Measurements from ENCODE around the gene SOCS2.
A peak's percentile ranks its signal among the peaks of the same experiment; 100 is the strongest.
"Not testable (repeated sequence)": the region's sequence is repeated elsewhere in the genome, so short reads cannot be mapped to it uniquely, and the experiment has no call there.

The SOCS2 gene, protein sequence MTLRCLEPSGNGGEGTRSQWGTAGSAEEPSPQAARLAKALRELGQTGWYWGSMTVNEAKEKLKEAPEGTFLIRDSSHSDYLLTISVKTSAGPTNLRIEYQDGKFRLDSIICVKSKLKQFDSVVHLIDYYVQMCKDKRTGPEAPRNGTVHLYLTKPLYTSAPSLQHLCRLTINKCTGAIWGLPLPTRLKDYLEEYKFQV
- 0.87 to 27.3 (median 8.5) reads per million in 18 experiments for total RNA-seq

DNA sequence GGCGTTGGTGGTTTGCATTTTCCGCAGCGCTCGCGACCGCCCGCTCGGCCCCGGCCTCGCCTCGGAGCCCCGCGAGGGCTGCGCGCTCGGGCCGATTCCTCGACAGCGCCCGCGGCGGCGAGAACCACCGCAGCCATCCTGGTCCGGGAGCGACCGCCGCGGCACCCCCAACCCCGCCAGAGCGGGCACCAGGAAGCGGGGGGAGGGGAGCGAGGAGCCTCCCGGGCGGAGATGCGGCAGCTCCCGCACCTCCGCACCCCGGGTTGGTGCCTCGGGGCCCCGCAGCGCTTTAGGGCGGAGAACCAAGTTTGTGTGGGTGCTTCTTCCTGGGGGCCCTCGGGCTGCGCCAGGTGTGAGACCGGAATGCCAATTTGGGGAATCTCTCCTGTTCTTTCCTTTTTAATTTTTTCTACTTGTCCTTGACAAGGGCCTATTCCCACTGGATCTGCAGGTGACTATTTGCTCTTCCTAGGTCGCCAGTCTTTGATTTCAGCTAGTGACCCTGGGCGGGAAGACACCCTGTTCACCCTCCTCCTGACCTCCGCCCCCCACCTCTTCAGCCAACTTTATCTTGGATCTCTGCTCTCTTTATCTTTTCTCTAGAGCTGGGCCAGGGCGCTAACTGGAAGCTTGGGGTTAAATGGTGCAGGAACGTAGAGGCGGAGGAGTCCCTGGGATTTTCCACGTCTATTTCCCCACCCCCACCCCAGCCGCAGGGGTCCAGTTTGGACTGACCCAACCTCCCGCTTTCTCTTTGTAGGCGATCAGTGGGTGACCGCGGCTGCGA is at the start of gene SOCS2:
SOCS2 (plus strand) TSS at position 751 of the 787 bp plus-strand sequence. CDS start 223 bp downstream, outside the sequence.
- peak in 1 of 2 donors; percentile 28 for DNase-seq

DNA sequence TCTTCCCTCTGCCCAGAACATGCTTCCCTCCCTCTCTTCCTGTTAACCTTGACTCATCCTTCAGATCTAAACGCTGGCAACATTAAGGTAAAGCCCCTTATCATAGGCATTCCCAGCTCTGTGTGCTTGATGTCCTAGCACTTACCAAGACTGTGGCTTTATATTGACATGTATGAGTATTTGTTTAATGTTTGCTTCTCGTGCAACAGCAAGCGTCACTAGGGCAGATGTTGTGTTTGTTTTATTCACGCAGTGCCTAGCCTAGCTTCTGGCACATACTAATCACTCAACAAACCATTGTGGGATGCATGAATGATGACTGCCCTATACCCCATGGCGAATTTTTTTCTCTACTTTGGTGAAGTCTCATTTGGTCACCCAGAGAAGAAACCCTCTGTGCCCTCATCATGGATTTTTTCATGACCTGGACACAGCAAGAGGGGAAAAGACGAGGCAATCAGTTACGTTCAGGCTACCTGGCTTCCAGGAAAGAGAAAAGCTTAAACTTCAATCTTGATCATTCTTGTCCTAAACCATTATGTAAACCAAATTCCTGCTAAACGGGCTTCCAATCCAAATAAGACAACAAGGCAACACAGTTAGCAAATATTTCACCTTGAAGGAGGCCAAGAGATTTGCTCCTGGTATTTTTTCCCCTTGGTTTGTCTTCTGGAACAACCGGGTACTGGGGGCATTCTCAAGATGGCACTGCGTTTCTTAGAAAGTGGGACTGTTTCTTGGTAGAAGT is 47.9 kb upstream of the SOCS2 start:
- no peak for DNase-seq

DNA sequence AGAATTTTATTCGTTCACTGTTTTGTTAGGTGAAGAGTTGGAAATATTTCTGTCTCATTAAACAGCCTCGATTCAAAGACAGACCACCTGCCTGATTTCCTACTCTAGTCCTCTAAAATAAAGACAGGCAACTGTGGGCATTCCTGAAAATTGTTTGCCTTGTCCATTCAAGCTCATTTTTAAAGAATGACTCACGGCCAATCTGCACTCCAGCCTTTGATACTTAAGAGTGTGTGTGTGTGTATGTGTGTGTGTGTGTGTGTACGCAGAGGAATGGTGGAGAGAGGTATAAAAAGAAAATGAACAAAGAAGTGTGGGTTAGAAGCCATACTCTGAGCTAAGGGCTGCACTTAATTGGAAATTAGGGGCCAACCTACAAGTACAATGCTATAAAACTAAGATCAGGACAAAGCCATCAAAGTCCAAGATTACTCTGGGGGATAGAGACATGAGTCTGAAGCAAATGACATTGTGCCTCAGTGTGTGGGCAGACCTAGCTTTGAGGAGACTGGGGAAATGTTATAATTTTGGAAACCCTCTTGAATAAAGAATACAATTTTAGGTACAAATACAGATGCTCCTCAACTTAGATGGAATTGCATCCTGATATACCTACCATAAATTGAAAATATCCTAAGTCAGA is 45.6 kb upstream of the SOCS2 start:
- no peak for DNase-seq

DNA sequence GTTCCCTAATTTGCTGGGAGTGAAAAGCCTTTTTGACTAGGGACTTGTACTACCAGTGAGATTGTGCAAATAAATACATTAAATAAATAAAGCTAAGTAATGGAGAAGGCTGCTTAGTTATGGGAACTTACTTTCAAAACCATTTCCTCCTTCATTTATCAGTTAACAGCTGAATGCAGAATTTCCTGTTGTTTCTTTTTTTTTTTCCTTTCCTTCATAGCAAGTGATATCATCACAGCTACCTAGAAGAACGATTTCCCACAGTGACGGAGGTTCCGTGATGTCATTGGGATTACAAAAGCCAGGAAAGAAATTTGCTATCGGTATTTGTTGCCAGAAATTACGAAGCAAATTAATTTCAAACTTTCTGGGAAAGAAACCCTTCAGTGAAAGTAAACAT is 42.1 kb upstream of the SOCS2 start:
- DNase-seq: peak in 1 of 2 donors; percentile 11

DNA sequence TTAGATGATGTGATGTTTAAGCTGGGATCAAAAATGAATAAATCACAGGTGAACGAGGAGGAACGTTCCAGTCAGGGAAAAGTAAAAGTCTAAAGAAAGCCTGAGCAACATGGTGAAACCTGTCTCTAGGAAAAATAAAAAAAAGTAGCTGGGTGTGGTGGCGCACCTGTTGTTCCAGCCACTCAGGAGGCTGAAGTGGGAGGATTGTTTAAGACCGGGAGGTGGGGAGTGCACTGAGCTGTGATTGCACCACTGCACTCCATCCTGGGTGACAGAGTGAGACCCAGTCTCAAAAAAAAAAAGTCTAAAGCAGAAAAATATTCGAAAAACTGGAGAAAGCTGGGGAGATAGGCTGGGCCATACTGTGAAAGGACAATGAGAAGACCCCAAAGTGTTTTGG is 39.2 kb upstream of the SOCS2 start:
- no peak for DNase-seq

DNA sequence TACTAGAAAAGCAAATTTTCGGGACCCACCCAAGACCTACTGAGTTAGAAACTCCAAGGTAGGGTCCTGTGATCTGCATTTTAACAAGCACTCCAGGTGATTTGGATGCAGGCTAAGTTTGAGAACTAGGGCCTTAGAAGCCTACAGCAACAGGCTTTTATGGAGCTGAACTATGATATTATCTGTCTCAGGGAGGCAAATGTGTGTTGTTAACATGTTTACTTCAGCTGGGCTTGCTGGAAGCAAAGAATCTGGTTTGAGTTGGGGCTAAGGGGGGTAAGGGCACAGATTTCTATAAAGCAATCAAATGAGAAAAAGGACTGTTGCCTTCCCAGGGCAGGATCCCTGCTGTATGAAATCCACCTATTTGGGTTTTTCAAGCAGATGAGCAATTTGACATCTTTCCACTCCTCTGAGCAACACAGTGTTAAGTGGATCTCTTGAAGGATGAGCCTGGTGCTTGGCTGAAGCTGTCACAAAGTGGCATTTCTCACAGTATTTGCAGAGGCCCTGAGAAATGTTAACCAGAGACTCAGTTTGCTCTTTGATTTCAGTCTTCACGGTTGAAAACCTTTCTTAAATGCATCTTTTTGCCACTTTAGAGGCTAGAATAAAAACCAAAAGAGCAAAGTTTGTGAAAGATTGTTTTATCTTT is 36.2 kb upstream of the SOCS2 start:
- DNase-seq: no peak

DNA sequence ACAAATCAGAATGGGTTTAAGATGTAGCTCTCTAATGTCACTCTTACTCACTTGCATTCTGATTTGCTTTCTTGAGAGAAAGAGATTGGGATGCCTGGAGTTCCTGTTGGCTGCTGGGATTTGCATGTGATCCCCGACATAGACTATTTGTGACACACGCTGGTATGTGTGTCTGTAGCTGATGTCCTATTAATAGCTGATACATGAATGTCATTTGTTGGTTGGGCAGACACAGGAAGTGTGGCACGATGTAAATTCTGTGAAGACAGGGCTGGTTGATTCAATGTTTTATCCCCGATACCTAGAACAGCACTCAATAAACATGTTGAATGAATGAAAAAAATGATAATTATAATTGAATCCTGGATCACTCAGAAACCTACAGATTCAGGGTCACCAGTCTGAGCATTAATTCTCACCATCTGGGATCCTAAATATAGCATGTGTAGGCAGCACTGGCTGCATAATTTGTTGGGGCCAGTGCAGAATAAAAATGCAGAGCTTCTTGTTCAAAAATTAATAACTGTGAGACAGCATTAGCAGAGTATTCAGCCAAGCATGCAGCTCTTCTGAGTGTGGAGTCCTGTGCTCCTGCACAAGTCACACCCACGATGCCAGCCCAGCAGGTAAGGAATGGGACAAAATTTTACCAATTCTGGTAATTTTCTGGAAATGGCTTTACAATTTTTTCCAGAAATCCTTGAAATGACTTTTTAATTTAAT is 35.5 kb upstream of the SOCS2 start:
- no peak for DNase-seq

DNA sequence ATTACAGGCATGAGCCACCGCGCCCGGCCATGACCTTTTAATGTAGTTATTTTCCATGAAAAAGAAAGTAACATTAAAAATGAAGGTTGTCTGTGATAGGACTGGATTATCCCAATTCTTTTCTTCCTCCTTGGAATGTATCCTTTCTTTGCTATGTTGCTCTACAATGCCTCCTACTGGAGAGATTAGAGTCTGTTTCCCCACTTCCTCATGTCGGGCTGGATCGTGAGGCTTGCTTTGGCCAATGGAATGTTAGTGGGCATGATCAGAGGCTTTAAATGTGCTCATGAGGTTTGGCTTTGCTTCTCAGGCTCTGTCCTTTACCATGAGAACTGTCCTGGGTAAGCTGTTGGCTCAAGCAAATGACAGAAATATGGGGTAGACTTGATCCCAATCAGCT is 34.7 kb upstream of the SOCS2 start:
- no peak for DNase-seq

DNA sequence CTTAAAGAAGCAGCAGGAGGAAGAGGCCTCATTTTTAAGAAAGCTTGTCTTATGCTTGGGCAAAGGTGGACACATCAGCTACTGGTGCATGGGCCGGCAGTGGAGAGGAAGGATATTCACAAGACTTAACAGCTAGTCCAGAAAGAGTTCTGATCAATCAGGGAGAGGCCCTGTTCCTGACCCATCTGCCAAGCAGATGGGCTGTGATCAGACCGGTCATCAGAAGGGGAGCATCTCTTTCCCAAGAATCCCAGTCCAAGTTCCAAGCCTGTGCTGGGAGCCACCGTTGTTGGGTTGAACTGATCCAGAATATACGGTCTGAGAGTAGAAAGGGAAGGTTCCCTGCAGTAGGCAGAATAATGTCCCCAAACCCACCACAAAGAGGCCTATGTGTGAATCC is 32.7 kb upstream of the SOCS2 start:
- no peak for DNase-seq

DNA sequence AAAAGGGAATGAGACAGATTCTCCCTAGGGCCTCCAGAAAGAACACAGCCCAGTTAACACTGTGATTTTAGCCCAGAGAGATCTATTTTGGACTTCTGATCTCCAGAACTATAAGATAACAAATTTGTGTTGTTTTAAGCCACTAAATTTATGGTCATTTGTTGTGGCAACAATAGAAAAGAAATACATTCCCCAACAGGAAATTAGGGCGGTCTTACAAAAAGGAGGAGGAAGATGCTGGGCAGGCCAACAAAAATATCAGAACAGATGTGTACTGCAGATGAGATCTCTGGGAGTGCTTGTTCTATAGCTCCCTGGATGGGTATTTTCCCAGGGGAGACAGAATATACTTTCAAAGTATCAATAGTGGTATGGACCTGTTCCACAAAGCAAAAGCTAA is 32.0 kb upstream of the SOCS2 start:
- DNase-seq: no peak

DNA sequence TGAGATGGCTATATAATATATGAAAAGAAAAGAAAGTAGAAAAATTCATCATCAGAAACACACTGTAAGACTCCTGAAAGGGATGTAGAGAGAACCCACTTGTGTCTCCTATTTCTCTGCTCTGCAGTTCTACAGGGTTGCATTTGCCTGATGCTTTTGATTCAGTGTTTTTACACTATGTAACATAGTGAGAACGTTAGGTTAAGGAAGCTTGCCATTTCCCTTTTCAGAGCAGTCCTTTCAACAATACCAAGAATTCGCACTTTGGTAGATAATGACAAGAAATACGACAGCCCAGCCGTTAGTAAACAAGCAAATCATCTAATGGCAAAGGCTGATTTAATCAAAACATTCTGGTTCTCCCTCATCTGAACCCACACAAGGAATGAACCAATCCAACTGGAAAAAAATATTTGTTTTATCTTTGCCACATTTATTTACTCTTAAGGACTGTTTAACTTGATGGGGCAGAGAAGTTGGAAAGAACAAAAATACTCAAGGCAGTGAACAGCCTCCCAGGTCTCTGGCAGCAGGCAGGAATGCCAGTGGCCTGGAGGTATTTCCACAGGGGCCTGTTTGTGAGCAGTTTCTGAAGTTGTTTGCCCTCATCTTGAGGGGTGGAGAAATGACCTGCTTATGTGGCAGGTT is 30.8 kb upstream of the SOCS2 start:
- DNase-seq: no peak

DNA sequence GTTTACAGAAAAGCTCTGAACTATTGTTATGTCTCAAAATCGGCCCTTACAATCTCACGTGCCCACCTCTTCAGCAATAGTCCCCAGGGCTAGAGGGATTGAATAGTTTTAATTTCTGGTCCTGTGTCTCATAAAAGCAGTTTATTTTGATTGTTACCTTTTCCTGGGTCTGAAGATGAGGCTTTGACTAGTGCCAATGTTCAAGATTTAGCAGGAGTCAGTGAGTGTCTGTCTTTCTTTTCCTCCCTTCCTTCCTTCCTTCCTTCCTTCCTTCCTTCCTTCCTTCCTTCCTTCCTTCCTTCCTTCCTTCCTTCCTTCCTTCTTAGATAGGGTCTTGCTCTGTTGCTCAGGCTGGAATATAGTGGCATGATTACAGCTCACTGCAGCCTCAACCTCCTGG is 24.7 kb upstream of the SOCS2 start:
- no peak for DNase-seq

DNA sequence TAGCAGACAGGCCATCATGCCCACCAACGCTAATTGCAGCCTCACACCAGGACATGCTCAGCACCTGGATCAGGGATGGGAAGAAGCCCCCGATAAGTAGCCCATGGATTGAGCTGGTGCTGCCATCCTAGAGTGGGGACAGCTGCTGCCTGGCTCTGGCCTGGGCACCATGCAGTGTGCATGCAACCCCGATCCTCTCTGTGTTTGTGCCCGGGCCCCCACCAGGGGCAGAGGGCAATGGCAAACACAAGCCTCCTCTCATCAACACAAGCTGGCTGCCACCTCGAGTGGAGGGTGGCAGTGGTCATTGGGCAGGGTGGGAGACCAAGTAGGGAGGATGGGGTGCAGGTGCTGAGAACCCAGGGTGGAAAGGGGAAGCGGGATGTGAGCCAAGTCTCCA is 23.3 kb upstream of the SOCS2 start:
- no peak for DNase-seq

DNA sequence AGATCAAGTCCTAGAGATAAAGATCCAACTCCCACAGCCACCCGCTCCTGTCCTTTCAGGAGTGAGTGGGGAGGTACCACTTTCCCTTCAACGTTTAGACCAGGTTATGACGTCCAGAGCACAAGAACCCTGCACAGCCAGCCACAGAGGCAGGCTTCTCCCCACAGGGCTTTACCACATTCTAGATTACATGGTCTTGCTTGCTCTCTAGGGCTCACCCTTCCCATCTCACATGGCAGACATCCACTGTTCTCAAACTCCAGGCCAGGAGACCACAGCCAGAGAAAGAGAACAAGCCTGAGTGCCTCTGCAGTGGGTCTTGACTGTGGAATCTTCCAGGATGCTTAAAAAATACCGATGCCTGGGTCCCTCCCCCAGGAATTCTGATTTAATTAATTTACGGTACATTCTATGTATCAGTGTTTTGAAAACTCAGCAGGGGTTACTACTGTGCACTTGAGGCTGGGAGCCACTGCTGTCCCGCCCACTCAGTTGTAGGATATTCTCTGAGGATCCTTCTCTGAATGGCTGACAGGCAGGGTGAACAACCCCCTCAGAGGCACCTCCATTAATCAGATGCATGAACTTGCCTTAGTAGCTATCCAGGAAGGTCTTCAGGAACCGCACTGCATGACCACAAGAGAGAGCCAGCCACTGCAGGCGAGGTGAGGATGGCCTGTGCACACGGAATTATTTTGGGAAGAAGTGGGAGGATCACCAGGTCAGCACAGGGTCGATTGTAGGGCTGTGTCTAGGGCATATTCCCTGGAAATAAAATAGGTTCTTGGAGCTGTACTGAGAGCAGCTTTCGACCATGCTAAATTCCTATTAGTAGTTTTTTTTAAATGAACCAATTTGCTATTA is 21.5 kb upstream of the SOCS2 start:
- DNase-seq: no peak

DNA sequence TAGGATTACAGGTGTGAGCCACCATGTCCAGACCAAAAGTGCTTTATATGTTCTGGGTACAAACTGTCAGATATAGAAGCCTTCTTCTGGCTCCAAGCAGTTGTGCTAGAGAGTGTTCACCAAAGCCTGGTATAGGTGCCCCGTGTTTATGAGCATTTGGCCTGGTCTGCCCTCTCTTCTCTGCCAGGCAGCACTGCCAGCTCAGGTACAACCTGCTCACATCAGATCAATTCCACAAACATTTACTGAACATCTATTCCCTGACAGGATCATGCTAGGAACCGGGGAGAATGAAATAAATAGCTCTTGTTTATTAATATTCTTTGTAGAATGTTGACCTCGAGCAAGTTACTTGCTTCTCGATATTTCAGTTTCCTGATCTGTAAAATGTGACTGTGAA is 20.0 kb upstream of the SOCS2 start:
- DNase-seq: no peak

DNA sequence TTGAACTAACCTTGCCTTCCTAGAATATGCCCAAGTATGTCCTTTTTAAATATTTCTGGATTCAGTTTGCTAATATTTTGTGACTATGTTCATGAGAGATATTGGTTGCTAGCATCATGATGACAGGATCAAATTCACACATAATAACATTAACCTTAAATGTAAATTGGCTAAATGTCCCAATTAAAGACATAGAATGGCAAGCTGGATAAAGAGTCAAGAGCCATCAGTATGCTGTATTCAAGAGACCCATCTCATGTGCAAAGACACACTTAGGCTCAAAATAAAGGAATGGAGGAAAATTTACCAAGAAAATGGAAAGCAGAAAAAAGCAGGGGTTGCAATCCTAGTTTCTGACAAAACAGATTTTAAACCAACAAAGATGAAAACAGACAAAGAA is 14.6 kb upstream of the SOCS2 start:
- DNase-seq: not testable (repeated sequence)

DNA sequence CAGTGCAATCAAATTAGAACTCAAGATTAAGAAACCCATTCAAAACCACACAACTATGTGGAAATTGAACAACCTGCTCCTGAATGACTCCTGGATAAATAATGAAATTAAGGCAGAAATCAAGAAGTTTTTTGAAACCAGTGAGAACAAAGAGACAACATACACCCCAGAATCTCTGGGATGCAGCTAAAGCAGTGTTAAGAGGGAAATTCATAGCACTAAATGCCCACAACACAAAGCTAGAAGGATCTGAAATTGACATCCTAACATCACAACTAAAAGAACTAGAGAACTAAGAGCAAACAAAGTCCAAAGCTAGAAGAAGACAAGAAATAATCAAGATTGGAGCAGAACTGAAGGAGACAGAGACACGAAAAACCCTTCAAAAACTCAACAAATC is 13.8 kb upstream of the SOCS2 start:
- not testable (repeated sequence) for DNase-seq

DNA sequence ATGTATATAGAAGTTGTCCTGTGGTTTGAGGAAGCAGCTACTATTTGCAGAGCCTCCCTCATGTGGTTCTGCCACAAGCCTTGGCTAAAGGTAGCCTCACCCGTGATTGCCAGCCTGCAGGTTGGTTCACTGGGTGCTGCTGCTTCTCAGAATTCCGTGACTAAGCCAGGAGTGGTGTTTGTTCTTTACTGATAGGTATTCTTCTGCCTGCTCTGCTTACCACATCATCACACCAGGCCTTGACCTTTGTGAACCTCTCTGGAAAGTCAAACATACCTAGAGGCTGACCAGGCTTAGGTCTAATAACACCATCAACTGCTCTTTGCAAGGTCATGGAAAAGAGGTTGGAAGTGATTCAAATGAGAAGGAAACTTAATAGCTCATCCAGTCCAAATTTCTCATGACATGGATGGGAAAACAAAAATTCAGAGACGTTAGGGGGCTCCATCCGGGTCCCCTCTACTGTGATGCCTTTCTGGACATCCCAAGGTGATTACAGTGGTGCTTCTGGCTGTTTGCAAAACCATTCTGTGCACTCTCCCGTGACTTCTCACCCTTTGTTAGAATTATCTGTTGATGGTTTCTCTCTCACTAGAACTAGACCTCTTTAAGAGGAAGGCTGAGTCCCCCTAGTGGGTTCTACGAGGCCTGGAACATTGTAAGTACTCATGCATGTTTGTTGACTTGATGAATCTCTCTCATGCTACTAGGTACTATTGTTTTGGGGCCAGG is 8.5 kb upstream of the SOCS2 start:
- no peak for DNase-seq

DNA sequence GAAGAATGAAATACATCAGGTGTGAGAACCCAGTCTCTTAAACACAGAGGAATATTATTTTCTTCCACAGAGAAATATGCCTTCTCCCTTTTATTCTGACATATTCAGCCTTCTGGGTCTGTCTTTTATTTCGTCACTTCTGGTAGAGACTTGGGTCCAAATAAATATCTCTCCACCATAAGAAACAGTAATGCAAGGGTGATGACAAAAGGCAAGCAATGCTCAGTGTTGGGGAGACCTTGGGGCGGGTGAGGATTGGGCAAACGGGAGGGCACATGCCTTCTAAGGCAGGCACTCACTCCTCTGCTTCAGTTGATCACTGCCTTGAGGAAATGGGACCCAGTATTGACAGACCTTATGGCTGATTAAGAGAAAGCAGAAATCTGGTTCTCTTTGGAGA is 6.7 kb upstream of the SOCS2 start:
- DNase-seq: no peak

DNA sequence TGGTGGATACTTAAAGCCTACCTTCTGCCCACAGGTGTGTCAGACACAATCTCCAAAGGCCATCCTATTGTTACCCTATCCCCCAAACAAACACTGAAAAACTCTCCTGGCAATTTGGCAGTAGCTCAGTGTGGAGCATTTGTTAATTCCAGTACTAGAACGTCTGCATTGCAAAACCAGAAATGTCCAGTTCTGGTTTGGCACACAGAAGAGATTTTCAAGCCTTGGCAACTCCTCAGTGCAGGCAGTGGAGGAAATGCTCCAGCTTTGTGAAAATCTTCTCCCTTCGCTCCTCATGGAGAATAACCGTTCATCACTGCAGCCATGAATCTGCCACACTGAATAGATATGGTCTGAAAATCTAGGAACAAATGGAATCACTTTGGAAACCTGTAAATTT is 5.3 kb upstream of the SOCS2 start:
- no peak for DNase-seq

All from inflammatory macrophage (primary cell).